Measurements from ENCODE around the gene ITGAL.
"Not testable (repeated sequence)": the region's sequence is repeated elsewhere in the genome, so short reads cannot be mapped to it uniquely, and the experiment has no call there.

GRCh38 chr16:30539986-30540526 is 67.5 kb downstream of the ITGAL start:
- not testable (repeated sequence) for TF ChIP-seq CTCF (conservative IDR thresholded peaks at IDR 0.05); EZH2 (IDR thresholded peaks at IDR 0.05; ENCODE audit: low read depth)
